ENCODE measurements around the gene DDR2.

GRCh38 chr1:162779043-162779442, 146.8 kb downstream of the DDR2 start:
- TF ChIP-seq POLR2AphosphoS5 (IDR thresholded peaks at IDR 0.05; ENCODE audit: low read depth, low read length): no peak
- no peak for TF ChIP-seq REST (IDR thresholded peaks at IDR 0.05; ENCODE audit: insufficient read depth in 1 of 2, low read depth in 2 of 2, low read length in 2 of 2)
- no peak for TF ChIP-seq SIN3A (IDR thresholded peaks at IDR 0.05; ENCODE audit: borderline replicate concordance, insufficient read depth, low read length)
- TF ChIP-seq TAF1 (IDR thresholded peaks at IDR 0.05; ENCODE audit: borderline replicate concordance, insufficient read depth, low read length): no peak
- TF ChIP-seq FOXP2 (optimal IDR thresholded peaks at IDR 0.05; ENCODE audit: borderline replicate concordance, extremely low read depth, extremely low read length, insufficient read depth): no peak

All from PFSK-1 (cell line).